NCI-H748 treated with DMSO at 0.1 percent for 48 hours (cell line): ENCODE results near the gene UTS2R.
"Not testable (repeated sequence)": the region's sequence is repeated elsewhere in the genome, so short reads cannot be mapped to it uniquely, and the experiment has no call there.

Experiments used
- DNase-seq: peaks from one replicate; lab custom pipeline; 2025; lab: John Stamatoyannopoulos, UW

UTS2R gene

DNA sequence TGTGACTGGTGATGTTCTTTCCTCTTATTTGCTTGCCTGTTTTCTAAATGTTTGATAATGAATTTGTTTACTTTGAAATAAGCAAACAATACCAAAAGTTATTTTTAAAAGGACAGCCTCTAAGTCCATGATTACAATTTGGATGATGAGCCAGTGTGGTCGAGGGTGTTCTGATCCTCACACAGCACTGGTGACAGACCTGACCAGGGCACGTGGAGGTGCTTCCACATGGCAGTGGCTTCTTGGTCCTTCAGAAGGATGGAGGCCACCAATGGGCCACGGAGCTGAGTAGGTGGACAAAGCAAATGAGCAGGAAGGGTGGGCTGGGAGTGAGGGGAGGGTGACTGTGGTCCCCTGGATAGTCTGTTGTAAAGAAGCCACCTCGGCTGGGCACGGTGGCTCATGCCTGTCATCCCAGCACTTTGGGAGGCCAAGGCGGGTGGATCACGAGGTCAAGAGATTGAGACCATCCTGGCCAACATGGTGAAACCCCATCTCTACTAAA is 16.7 kb upstream of the UTS2R start:
- DNase-seq = no peak

DNA sequence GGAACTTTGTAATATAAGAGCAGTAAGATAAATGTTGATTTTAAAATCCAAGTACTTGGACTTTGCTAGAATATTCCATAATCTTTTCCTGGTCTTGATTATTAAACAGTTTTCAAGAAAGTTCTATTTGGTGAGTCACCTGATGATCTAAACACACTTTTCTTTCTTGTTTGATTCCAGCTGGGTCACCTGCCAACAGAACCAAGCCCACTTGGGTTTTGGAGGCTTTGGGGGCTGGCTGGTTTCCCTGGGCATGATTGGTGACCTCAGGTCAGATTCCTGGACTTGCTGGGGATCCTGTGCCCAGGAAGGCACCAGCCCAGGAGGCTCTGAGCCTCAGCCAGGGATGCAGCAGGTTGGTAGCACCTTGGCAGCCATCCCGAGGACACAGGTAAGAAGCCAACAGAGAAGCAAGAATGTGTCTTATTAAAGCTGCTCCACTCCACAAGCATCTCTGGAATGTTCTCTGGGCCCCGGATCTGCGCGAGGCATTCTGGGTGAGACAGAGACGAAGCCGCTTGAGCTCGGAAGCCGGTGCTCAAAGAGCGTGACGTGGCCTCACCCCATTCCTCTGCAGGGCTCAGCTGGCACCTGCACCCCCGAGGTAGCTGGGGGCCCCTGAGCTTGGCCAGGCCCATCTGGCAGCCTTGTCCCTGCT is 15.7 kb upstream of the UTS2R start:
- no peak for DNase-seq

- DNase-seq = no peak
These were observed 14.7 kb upstream of the UTS2R start for GRCh38 chr17:82356845-82357355.

DNA sequence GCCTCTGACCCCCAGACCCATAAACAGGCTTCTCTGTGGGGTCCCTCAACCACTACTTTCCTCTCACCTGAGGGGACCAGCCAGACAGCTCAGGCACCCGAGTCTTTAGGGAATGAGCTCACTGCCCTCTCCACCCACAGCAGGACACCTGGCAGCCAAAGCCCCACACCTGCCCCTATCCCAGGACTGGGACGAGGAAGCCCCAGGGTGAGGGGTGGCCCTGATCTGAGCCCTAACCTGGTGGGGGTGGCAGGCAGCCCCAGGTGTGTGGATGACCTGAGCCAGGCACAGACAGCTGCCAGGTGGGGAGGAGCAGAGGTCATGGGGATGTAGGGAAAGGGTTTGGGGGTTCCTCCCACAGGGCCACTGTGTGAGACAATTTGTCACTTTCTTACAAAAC is 14.2 kb upstream of the UTS2R start:
- no peak for DNase-seq

- DNase-seq = peak; percentile 20
These were observed 12.9 kb upstream of the UTS2R start, which contains the start of gene TEX19 for GRCh38 chr17:82358465-82359350. TSS of gene TEX19 (plus strand) at chr17:82359247. CDS start at chr17:82362151, 2,904 bp downstream.

GRCh38 chr17:82359451-82360074 is 12.0 kb upstream of the UTS2R start:
- DNase-seq = not testable (repeated sequence)

GRCh38 chr17:82361885-82362633 is 9.5 kb upstream of the UTS2R start:
- DNase-seq = no peak

GRCh38 chr17:82365606-82366295 is 5.8 kb upstream of the UTS2R start:
- DNase-seq = no peak

DNA sequence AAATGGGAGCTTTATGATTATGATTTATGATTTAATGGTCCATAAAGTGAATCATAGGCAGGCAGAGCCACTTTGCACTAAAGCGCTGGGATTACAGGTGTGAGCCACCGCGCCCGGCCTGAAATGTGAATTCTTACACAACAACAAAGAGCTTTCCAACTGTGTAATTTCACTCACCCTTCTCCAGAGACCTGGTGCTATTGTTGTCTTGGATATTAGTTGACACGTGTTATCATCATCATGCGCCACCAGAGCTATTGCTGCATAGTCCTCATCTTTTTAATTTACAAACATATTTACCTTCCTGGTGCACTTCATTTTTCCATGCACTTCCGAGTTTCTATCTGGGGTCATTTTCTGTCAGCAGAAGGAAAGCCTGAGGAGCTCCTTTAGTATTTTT is 4.8 kb upstream of the UTS2R start:
- peak; percentile 44 for DNase-seq

- DNase-seq = no peak
These were observed 3.6 kb upstream of the UTS2R start for GRCh38 chr17:82367724-82368524.

- DNase-seq = no peak
These were observed 2.4 kb upstream of the UTS2R start for GRCh38 chr17:82369211-82369610.

DNA sequence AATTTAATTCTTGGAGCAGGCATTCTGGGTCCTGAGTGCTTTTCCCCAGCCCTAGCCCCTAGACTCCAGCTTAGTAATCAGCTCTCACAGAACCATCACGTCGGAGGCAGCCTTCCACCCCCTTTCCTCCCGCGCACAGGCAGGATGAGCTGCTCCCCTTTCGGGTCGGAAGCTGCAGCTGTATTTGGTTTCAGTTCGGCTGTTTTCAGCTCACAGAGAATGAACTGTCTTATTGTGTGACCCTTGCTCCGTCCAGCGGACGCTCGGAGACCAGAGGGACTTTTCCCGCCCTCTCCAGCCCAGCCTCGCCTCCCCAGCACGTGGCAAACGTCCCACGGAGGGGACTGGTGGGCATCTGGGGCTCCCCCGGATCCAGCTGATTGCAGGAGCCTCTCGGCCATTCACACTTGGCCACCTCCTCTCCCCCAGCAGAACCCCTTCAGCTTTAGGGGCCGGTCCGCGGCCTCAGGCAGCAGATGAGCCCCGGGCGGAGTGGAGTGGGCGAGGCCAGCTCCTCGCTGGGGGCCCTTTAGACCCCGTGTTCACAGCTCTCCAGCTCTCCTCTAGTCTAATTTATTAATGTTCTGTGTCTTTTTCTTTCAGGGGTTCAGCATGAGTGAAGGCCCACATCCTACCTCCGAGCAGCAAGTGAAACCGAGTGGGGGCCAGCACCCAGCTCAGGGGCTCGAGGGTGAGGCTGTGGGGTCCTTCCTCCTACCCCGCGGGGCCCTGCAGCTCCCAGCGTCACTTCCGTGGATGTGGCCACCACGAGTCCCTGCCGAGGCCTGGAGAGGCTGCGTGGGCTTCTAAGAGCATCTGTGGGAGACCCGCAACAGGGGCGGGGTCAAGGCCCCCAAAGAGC is 863 bp upstream of the UTS2R start:
- DNase-seq = no peak

GRCh38 chr17:82372249-82373071 is 895 bp downstream of the UTS2R start:
- no peak for DNase-seq

GRCh38 chr17:82373072-82373452 is 1.5 kb downstream of the UTS2R start:
- DNase-seq = not testable (repeated sequence)

DNA sequence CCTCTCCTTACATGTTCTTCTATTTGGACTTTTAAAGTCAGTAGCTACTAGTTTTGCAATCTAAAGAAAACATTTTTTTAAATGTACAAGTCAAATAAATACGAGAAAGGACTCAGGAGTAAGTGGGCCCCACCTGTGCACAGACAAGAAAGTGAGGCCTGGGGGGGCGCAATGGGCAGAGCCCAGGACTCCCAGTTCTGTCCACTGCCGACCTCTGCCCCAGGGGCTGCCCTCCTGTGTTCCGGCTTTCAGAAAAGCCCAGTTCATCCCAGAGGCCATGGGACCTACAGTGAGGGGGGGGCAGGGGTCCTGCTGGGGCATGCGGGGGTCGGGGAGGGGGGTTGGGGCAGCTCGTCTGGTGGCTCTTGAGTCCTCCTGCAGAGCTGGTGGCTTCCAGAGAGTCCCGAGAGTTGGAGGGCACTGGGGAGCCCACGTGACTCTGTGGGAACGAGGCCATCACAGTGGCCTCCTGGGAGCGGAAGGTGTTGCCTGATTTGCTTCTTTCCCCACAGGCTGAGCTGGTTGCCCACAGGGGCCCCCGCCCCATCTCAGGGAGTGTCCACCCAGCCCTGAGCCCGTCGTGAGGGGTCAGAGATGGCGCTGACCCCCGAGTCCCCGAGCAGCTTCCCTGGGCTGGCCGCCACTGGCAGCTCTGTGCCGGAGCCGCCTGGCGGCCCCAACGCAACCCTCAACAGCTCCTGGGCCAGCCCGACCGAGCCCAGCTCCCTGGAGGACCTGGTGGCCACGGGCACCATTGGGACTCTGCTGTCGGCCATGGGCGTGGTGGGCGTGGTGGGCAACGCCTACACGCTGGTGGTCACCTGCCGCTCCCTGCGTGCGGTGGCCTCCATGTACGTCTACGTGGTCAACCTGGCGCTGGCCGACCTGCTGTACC is 2.4 kb downstream of the UTS2R start:
- no peak for DNase-seq

DNA sequence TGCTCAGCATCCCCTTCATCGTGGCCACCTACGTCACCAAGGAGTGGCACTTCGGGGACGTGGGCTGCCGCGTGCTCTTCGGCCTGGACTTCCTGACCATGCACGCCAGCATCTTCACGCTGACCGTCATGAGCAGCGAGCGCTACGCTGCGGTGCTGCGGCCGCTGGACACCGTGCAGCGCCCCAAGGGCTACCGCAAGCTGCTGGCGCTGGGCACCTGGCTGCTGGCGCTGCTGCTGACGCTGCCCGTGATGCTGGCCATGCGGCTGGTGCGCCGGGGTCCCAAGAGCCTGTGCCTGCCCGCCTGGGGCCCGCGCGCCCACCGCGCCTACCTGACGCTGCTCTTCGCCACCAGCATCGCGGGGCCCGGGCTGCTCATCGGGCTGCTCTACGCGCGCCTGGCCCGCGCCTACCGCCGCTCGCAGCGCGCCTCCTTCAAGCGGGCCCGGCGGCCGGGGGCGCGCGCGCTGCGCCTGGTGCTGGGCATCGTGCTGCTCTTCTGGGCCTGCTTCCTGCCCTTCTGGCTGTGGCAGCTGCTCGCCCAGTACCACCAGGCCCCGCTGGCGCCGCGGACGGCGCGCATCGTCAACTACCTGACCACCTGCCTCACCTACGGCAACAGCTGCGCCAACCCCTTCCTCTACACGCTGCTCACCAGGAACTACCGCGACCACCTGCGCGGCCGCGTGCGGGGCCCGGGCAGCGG is 3.2 kb downstream of the UTS2R start:
- DNase-seq = no peak
